Retina (tissue), 1 donor: ENCODE results near the gene OCEL1.
"Not testable (repeated sequence)": the region's sequence is repeated elsewhere in the genome, so short reads cannot be mapped to it uniquely, and the experiment has no call there.

Experiments used
- DNase-seq: peaks from one replicate; pipeline ENCODE4 v3.0.0-alpha.2; 2016

OCEL1 gene

GRCh38 chr19:17226002-17226933, at the start of gene OCEL1:
OCEL1 (plus strand) TSS chr19:17226226; CDS start chr19:17226248, 22 bp downstream.
- DNase-seq = peak; percentile 100

- DNase-seq = no peak
Observed at GRCh38 chr19:17178291-17178690, 47.7 kb upstream of the OCEL1 start.

GRCh38 chr19:17180997-17181702, 44.9 kb upstream of the OCEL1 start:
- no peak for DNase-seq

GRCh38 chr19:17183271-17183761, 42.7 kb upstream of the OCEL1 start:
- no peak for DNase-seq

GRCh38 chr19:17183858-17184321, 42.1 kb upstream of the OCEL1 start:
- no peak for DNase-seq

- no peak for DNase-seq
Observed at GRCh38 chr19:17184371-17184841, 41.6 kb upstream of the OCEL1 start.

- DNase-seq = no peak
Observed at GRCh38 chr19:17185590-17185989, 40.4 kb upstream of the OCEL1 start.

GRCh38 chr19:17191736-17192135, 34.3 kb upstream of the OCEL1 start:
- DNase-seq = not testable (repeated sequence)

- no peak for DNase-seq
Observed at GRCh38 chr19:17192751-17193150, 33.3 kb upstream of the OCEL1 start.

GRCh38 chr19:17194608-17195007, 31.4 kb upstream of the OCEL1 start:
- DNase-seq = no peak

- no peak for DNase-seq
Observed at GRCh38 chr19:17195106-17195505, 30.9 kb upstream of the OCEL1 start.

GRCh38 chr19:17196610-17197009, 29.4 kb upstream of the OCEL1 start:
- DNase-seq = no peak

- no peak for DNase-seq
Observed at GRCh38 chr19:17197666-17198065, 28.4 kb upstream of the OCEL1 start.

- DNase-seq = no peak
Observed at GRCh38 chr19:17200408-17201079, 25.5 kb upstream of the OCEL1 start.

GRCh38 chr19:17202249-17202648, 23.8 kb upstream of the OCEL1 start:
- no peak for DNase-seq

GRCh38 chr19:17202713-17203112, 23.3 kb upstream of the OCEL1 start:
- DNase-seq = no peak

GRCh38 chr19:17205237-17206140, 20.5 kb upstream of the OCEL1 start:
- DNase-seq = peak; percentile 45

GRCh38 chr19:17206736-17207581, 19.1 kb upstream of the OCEL1 start:
- no peak for DNase-seq

GRCh38 chr19:17209126-17210036, 16.6 kb upstream of the OCEL1 start:
- no peak for DNase-seq

GRCh38 chr19:17210296-17210695, 15.7 kb upstream of the OCEL1 start:
- DNase-seq = no peak
